ENCODE results near the gene HBB.
"Not testable (repeated sequence)": the region's sequence is repeated elsewhere in the genome, so short reads cannot be mapped to it uniquely, and the experiment has no call there.

HBB gene

DNA sequence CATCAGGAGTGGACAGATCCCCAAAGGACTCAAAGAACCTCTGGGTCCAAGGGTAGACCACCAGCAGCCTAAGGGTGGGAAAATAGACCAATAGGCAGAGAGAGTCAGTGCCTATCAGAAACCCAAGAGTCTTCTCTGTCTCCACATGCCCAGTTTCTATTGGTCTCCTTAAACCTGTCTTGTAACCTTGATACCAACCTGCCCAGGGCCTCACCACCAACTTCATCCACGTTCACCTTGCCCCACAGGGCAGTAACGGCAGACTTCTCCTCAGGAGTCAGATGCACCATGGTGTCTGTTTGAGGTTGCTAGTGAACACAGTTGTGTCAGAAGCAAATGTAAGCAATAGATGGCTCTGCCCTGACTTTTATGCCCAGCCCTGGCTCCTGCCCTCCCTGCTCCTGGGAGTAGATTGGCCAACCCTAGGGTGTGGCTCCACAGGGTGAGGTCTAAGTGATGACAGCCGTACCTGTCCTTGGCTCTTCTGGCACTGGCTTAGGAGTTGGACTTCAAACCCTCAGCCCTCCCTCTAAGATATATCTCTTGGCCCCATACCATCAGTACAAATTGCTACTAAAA, at the start of gene HBB:
HBB (minus strand) TSS at position 340 of the 579 bp plus-strand sequence; CDS start at position 290, 50 bp downstream.
- no peak for DNase-seq

- no peak for DNase-seq
Observed at GRCh38 chr11:5275369-5276110, 48.7 kb upstream of the HBB start.

- DNase-seq, result no peak
Observed at GRCh38 chr11:5274395-5274794, 47.5 kb upstream of the HBB start.

- no peak for DNase-seq
Observed at GRCh38 chr11:5272395-5273017, 45.6 kb upstream of the HBB start.

DNA sequence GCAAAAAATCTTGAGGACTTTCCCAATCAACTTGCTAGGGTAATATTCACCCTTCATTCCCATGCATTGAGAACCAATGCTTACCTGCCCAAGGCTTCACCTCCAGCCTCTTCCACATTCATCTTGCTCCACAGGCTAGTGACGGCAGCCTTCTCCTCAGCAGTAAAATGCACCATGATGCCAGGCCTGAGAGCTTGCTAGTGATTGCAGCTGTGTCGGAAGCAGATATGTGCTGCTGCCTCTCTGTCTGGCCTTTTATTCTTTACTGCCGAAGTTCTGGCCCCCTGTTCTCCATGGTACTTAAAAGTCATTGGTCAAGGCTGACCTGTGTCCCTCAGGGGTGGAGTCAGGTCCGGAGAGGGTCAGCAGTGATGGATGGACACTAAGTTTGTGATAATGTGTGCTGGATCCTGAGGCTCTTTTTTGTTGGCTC, 42.9 kb upstream of the HBB start, which contains the start of gene HBE1:
HBE1 (minus strand) TSS at position 231 of the 433 bp plus-strand sequence; CDS start at position 176, 55 bp downstream.
- no peak for DNase-seq

- no peak for DNase-seq
Observed at GRCh38 chr11:5267033-5267563, 40.2 kb upstream of the HBB start.

GRCh38 chr11:5266609-5267008, 39.7 kb upstream of the HBB start:
- DNase-seq, result no peak

DNA sequence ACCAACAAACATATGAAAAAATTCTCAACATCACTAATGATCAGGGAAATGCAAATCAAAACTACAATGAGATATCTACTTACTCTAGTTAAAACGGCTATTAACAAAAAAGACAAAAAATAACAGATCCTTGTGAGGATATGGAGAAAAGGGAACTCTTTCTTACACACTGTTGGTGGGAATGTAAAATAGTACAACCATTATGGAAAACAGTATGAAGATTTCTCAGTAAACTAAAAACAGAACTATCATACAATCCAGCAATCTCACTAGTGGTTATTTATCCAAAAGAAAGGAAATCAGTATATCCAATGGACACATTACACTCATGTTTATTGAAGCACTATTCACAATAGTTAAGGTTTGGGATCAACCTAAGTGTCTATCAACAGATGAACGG, 39.0 kb upstream of the HBB start:
- DNase-seq, result no peak

DNA sequence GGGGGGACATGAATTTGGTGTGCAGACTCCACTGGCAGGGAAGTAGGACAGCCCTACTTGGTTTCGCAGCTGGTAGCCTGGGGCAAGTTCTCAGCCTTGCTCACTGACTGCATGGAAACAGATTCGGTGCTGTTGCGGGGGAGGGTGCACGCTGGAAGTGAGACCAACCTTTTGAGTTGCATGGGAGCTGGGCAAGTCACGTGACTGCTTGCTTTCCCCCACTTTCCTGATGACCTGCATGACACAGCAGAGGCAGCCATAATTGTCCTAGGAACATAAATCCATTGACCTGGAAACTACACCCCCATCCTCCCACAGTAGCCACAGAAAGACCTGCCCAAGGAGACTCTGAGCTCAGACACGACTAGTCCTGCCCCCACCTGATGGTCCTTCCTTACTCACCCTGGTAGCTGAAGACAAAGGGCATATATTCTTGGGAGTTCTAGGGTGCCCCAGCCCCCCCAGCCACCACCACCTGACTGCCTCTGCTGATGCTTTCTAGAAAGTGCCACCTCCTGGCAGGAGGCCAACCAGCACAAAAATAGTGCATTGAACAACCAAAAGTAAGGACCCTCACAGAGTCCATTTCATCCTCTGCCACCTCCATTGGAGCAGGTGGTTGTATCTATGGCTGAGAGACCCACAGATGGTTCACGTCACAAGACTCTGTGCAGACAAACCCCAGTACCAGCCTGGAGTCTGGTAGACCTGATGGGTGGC, 31.8 kb upstream of the HBB start:
- no peak for DNase-seq

DNA sequence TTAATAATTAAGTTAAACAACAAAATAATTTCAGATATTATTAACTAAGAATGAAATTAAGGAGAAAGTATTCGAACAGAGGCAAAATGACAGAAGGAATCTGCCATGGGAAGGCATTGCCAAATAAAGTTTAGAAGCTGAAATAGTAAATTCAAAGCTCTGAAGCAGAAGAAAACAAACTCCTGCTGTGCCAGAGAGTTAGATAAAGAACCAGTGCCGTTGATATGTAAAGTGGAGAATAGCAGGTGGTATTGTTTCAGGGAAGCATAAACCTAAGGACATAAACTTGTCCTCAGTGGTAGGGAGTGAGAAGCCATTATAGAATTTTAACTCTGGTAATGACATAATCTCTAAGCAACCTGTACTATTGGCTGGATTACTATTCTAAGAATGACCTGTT, 30.4 kb upstream of the HBB start:
- DNase-seq, result no peak

- not testable (repeated sequence) for DNase-seq
Observed at GRCh38 chr11:5254646-5255413, 28.0 kb upstream of the HBB start, which contains the start of gene HBG2. TSS of gene HBG2 (minus strand) at chr11:5254781. CDS start at chr11:5254728, 53 bp downstream.

GRCh38 chr11:5254023-5254422, 27.2 kb upstream of the HBB start:
- not testable (repeated sequence) for DNase-seq

DNA sequence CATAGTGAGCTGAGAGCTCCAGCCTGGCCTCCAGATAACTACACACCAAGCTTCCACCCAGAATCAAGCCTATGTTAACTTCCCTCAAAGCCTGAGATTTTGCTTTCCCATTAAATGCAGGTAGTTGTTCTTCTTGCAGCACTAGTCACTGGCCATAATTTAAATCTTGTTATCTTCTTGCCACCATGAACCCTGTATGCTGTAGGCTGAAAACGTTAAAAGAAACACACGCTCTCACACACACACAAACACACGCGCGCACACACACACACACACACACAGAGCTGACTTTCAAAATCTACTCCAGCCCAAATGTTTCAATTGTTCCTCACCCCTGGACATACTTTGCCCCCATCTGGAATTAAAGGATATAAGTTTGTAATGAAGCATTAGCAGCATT, 26.6 kb upstream of the HBB start:
- DNase-seq, result not testable (repeated sequence)

GRCh38 chr11:5252919-5253265, 26.0 kb upstream of the HBB start:
- DNase-seq, result no peak

DNA sequence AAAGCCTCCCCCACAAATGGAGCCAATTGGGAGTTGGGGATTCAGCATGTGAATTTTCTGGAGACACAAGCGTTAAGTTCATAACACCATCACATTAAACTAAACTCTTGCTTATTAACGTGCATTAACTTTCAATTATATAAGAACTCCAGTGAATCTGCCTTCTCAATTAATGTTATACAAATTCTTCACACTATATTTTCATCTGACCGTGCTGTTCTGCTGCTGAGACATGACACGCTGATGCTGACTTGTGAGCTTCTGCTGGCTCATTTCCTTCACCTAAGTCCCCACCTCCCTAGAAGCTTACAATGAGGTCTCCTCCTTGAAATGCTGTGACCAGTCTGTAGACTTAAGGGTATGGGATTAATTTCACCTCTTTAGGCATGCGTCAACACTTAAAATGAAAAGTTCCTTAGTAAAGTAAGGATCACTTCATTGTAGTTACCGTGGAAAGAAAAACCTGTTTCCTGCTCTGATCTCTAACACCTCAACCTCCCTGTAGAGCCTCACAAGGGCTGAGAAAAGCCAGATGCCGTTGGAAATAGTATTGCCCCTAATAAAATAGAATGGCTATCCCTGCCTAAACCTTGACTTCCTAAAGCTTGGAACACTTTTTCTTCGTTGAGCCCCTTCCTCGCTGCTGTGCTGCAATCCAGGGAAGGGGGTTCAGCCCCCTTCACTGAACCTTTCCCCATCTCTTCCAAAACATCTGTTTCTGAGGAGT, 25.5 kb upstream of the HBB start:
- no peak for DNase-seq

GRCh38 chr11:5251746-5252145, 24.9 kb upstream of the HBB start:
- no peak for DNase-seq

GRCh38 chr11:5250543-5251204, 23.8 kb upstream of the HBB start:
- no peak for DNase-seq

DNA sequence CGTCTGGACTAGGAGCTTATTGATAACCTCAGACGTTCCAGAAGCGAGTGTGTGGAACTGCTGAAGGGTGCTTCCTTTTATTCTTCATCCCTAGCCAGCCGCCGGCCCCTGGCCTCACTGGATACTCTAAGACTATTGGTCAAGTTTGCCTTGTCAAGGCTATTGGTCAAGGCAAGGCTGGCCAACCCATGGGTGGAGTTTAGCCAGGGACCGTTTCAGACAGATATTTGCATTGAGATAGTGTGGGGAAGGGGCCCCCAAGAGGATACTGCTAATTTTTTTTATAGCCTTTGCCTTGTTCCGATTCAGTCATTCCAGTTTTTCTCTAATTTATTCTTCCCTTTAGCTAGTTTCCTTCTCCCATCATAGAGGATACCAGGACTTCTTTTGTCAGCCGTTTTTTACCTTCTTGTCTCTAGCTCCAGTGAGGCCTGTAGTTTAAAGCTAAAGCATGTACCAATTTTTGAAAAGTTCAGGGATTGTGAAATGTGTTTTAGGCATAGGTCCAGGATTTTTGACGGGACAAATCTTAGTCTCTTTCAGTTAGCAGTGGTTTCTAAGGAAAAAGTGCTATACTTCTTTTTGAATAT, 23.0 kb upstream of the HBB start, which contains the start of gene HBG1:
HBG1 (minus strand) TSS at position 51 of the 590 bp plus-strand sequence. CDS start 53 bp downstream, outside the sequence.
- DNase-seq, result not testable (repeated sequence)

GRCh38 chr11:5248498-5248897, 21.6 kb upstream of the HBB start:
- not testable (repeated sequence) for DNase-seq

- no peak for DNase-seq
Observed at GRCh38 chr11:5247472-5248192, 20.8 kb upstream of the HBB start.
